Esophagus muscularis mucosa (tissue), 4 donors: ENCODE measurements around the gene DUSP7. TPM values are rescaled to one million over a fixed set of nuclear protein-coding genes. Genes with fewer than 3 reads are reported as not detected.
A peak's percentile ranks its signal among the peaks of the same experiment; 100 is the strongest.

Experiments
- DNase-seq: peaks from one replicate; pipeline ENCODE4 v3.0.0-alpha.2; 2017; ENCODE audit errors: extremely low spot score
- H3K27ac ChIP-seq, 4 donors: fragments of 200-600 bp; sonication (generic); replicated peaks in 1 of 4; 1 replicate in 3 of 4; 2 replicates in 1 of 4; pipeline ENCODE4 v1.5.1; 2016 to 2019; ENCODE audit warnings: mild to moderate bottlenecking in 1 of 4
- H3K27me3 ChIP-seq, 4 donors: fragments of 200-600 bp; sonication (generic); one replicate each; pipeline versions ENCODE4 v1.5.1 to v1.6.0; 2016 to 2019
- H3K36me3 ChIP-seq, 4 donors: fragments of 200-600 bp; sonication (generic); one replicate each; pipeline ENCODE4 v1.5.1; 2016 to 2019
- H3K4me1 ChIP-seq, 4 donors: fragments of 200-600 bp; sonication (generic); one replicate each; pipeline ENCODE4 v1.5.1; 2016 to 2019
- H3K4me3 ChIP-seq, 4 donors: fragments of 200-600 bp; sonication (generic); 1 replicate in 2 of 4; 2 replicates in 2 of 4; pipeline ENCODE4 v1.5.1; 2016 to 2019; ENCODE audit warnings: mild to moderate bottlenecking in 4 of 4, moderate library complexity in 1 of 4
- H3K9me3 ChIP-seq, 4 donors: fragments of 200-600 bp; sonication (generic); 1 replicate in 3 of 4; 2 replicates in 1 of 4; pipeline ENCODE4 v1.5.1; 2016 to 2019
- CTCF ChIP-seq, 3 experiments: fragments of 200-600 bp in 2 of 3; fragments of 450-650 bp in 1 of 3; sonication (generic) in 2 of 3; IDR thresholded peaks; one replicate each; pipeline ENCODE4 v1.5.1; 2017 to 2019; ENCODE audit warnings: antibody characterized with exemption in 3 of 3, mild to moderate bottlenecking in 2 of 3, moderate library complexity in 1 of 3
- EP300 ChIP-seq: sonication (generic); formaldehyde crosslinking; IDR thresholded peaks from one replicate; pipeline ENCODE4 v1.6.1; 2017; ENCODE audit warnings: antibody characterized with exemption
- POLR2A ChIP-seq: fragments of 450-650 bp; IDR thresholded peaks from one replicate; pipeline ENCODE4 v1.6.1; 2017; ENCODE audit warnings: antibody characterized with exemption, moderate library complexity, mild to moderate bottlenecking, low read depth
- POLR2AphosphoS5 ChIP-seq, 2 donors: sonication (generic); formaldehyde crosslinking; IDR thresholded peaks; one replicate each; pipeline ENCODE4 v1.6.1; 2017; ENCODE audit warnings: antibody characterized with exemption in 2 of 2
- WGBS: methylation state at CpG from one replicate; pipeline ENCODE4 v1.1.5; 2018; 5-methylcytosine and 5-hydroxymethylcytosine counted together
- intact Hi-C: fragments of 100-400 bp; cut with DNase I; formaldehyde crosslinking; loops from one replicate; pipeline ENCODE4 v1.15.1; 2023
- total RNA-seq, 4 donors: library from RNA; depleted of rRNA; stranded (reverse); fragments of >200 nt; gene quantifications; one replicate each; pipeline versions ENCODE4 v1.1.0 to v1.2.1, GENCODE V29; 2016

DUSP7 gene
- total RNA-seq, 4 donors from 2014 or later: 10.0 to 23.5 (median 15.9) TPM

GRCh38 chr3:52090131-52090932, 34.0 kb upstream of the DUSP7 start:
- TF ChIP-seq EP300 (no peak), POLR2AphosphoS5 (IDR thresholded peaks at IDR 0.05) (no peak), POLR2A (no peak), CTCF (IDR thresholded peaks at IDR 0.05) (no peak)
- Histone ChIP-seq H3K36me3 (no peaks in the 10 kb centered on the region), H3K27ac (peak overlapping the region; percentile 42 to 54 (median 52)), H3K9me3 (no peaks in the 10 kb centered on the region), H3K4me1 (peaks cover 37 to 50% (median 39%) of the 10 kb centered on the region in 4 donors), H3K27me3 (no peaks in the 10 kb centered on the region), H3K4me3 (no peak overlapping the region)
- DNase-seq: no peak
- 58% methylated on average over 8 of the region's 12 CpGs for WGBS
- intact Hi-C loops: no loop called here

- Histone ChIP-seq H3K36me3 (no peaks in the 10 kb centered on the region), H3K4me1 (peaks cover 37 to 50% (median 39%) of the 10 kb centered on the region in 4 donors), H3K27me3 (no peaks in the 10 kb centered on the region), H3K27ac (peak overlapping the region in 3 of 4 donors; percentile 51 to 54 (median 54)), H3K9me3 (no peaks in the 10 kb centered on the region), H3K4me3 (no peak overlapping the region)
- DNase-seq: no peak
- intact Hi-C loops: no loop called here
- WGBS: 84% methylated on average over 4 of the region's 4 CpGs
- TF ChIP-seq POLR2AphosphoS5 (IDR thresholded peaks at IDR 0.05) (no peak), CTCF (IDR thresholded peaks at IDR 0.05) (no peak)
Observed at GRCh38 chr3:52089691-52090090, 33.3 kb upstream of the DUSP7 start.

GRCh38 chr3:52088445-52089367, 32.3 kb upstream of the DUSP7 start:
- TF ChIP-seq POLR2A: no peak
- no peak for TF ChIP-seq EP300
- TF ChIP-seq CTCF (IDR thresholded peaks at IDR 0.05): no peak
- no peak for TF ChIP-seq POLR2AphosphoS5 (IDR thresholded peaks at IDR 0.05)
- Histone ChIP-seq H3K9me3 (no peaks in the 10 kb centered on the region), H3K27me3 (no peaks in the 10 kb centered on the region), H3K36me3 (no peaks in the 10 kb centered on the region), H3K4me3 (no peak overlapping the region), H3K27ac (no peak overlapping the region), H3K4me1 (peaks cover 37 to 50% (median 39%) of the 10 kb centered on the region in 4 donors)
- intact Hi-C loops: no loop called here
- no peak for DNase-seq
- WGBS: 78% methylated on average over 15 of the region's 17 CpGs

- Histone ChIP-seq H3K4me3 (no peak overlapping the region), H3K27ac (peak overlapping the region in 1 of 4 donors; percentile 7), H3K36me3 (no peaks in the 10 kb centered on the region), H3K9me3 (no peaks in the 10 kb centered on the region), H3K27me3 (no peaks in the 10 kb centered on the region), H3K4me1 (peaks cover 37 to 50% (median 39%) of the 10 kb centered on the region in 4 donors)
- DNase-seq: no peak
- intact Hi-C loops: no loop called here
- no peak for TF ChIP-seq CTCF (IDR thresholded peaks at IDR 0.05)
- no peak for TF ChIP-seq POLR2AphosphoS5 (IDR thresholded peaks at IDR 0.05)
- TF ChIP-seq POLR2A: no peak
- TF ChIP-seq EP300: no peak
- WGBS: 93% methylated on average over 2 of the region's 3 CpGs
Observed at GRCh38 chr3:52087731-52088130, 31.4 kb upstream of the DUSP7 start.
